Fibroblast of lung (primary cell): Measurements from ENCODE around the gene KCNJ6. TPM values are rescaled to one million over a fixed set of nuclear protein-coding genes. Genes with fewer than 3 reads are reported as not detected.
A peak's percentile ranks its signal among the peaks of the same experiment; 100 is the strongest.

Experiments used
- DNase-seq, 2 donors: peaks; one replicate each; pipeline versions ENCODE4 v3.0.0 to v3.0.0-alpha.2; 2010; ENCODE audit warnings: low read depth in 2 of 2
- H2AFZ ChIP-seq: 2 replicates; pipeline ENCODE4 v1.5.1; 2012; ENCODE audit warnings: low read length, control low read depth, inconsistent platforms
- H3K27ac ChIP-seq: 2 replicates; pipeline ENCODE4 v1.5.1; 2011; ENCODE audit warnings: low read length, control low read depth; ENCODE audit not compliant: insufficient read depth
- H3K27me3 ChIP-seq: 2 replicates; pipeline ENCODE4 v1.5.1; 2011; ENCODE audit warnings: mild to moderate bottlenecking, low read length; ENCODE audit not compliant: control insufficient read depth, insufficient read depth
- H3K36me3 ChIP-seq: 2 replicates; pipeline ENCODE4 v1.5.1; 2011; ENCODE audit warnings: low read length; ENCODE audit not compliant: control insufficient read depth, insufficient read depth
- H3K4me1 ChIP-seq: 2 replicates; pipeline ENCODE4 v1.5.1; 2011; ENCODE audit warnings: low read length; ENCODE audit not compliant: control insufficient read depth, insufficient read depth; ENCODE audit errors: extremely low read depth
- H3K4me2 ChIP-seq: 2 replicates; pipeline ENCODE4 v1.5.1; 2011; ENCODE audit warnings: low read length, control low read depth; ENCODE audit not compliant: insufficient read depth; ENCODE audit errors: extremely low read depth
- H3K4me3 ChIP-seq, 4 experiments: fragments of 200-600 bp in 1 of 4; sonication (generic) in 1 of 4; replicated peaks in 1 of 4; 2 replicates each; pipeline ENCODE4 v1.5.1; 2011 to 2016; ENCODE audit warnings: low read length in 4 of 4, low read depth in 3 of 4, mild to moderate bottlenecking in 3 of 4, control low read depth in 2 of 4, inconsistent platforms in 1 of 4, mixed read lengths in 1 of 4; ENCODE audit not compliant: insufficient read depth in 1 of 4; ENCODE audit errors: control extremely low read depth in 1 of 4
- H3K79me2 ChIP-seq: 2 replicates; pipeline ENCODE4 v1.5.1; 2012; ENCODE audit warnings: mild to moderate bottlenecking, low read length, inconsistent platforms; ENCODE audit not compliant: control insufficient read depth, insufficient read depth
- H3K9ac ChIP-seq: 2 replicates; pipeline ENCODE4 v1.5.1; 2011; ENCODE audit warnings: mild to moderate bottlenecking, low read length, control low read depth; ENCODE audit not compliant: insufficient read depth
- H3K9me3 ChIP-seq: 2 replicates; pipeline ENCODE4 v1.5.1; 2012; ENCODE audit warnings: low read depth, low read length; ENCODE audit not compliant: control insufficient read depth, insufficient read depth
- H4K20me1 ChIP-seq: 2 replicates; pipeline ENCODE4 v1.5.1; 2011; ENCODE audit warnings: low read length; ENCODE audit not compliant: control insufficient read depth, insufficient read depth; ENCODE audit errors: extremely low read depth
- EZH2 ChIP-seq: IDR thresholded peaks from 2 replicates; pipeline ENCODE4 v1.5.1; 2012; ENCODE audit warnings: low read length, control low read depth, mild to moderate bottlenecking; ENCODE audit errors: missing control alignments
- polyA plus RNA-seq, 2 donors: library from polyadenylated mRNA; depleted of rRNA in 1 of 2; stranded (reverse) in 1 of 2; unstranded in 1 of 2; fragments of >200 nt; gene quantifications; 2 replicates each; pipeline ENCODE4 v1.2.1, GENCODE V29; 2011 to 2012; ENCODE audit warnings: missing spikeins in 1 of 2
- total RNA-seq: library from RNA; depleted of rRNA; stranded (reverse); fragments of >200 nt; gene quantifications from 2 replicates; pipeline ENCODE4 v1.2.1, GENCODE V29; 2014
- TF ChIP-seq, protein P1 (sequence below), 2 donors: IDR thresholded peaks in 1 of 2; conservative IDR thresholded peaks in 1 of 2; 1 replicate in 1 of 2; 2 replicates in 1 of 2; pipeline ENCODE4 v1.5.1; 2011 to 2012; ENCODE audit warnings: low read length in 2 of 2, control low read depth in 1 of 2, inconsistent platforms in 1 of 2, low read depth in 1 of 2, mild to moderate bottlenecking in 1 of 2

The KCNJ6 gene
- total and polyA plus RNA-seq, 2 donors (not counting 1 experiment from before 2014, with no cell fraction given), result under 0.01 to 7.6 TPM

DNA sequence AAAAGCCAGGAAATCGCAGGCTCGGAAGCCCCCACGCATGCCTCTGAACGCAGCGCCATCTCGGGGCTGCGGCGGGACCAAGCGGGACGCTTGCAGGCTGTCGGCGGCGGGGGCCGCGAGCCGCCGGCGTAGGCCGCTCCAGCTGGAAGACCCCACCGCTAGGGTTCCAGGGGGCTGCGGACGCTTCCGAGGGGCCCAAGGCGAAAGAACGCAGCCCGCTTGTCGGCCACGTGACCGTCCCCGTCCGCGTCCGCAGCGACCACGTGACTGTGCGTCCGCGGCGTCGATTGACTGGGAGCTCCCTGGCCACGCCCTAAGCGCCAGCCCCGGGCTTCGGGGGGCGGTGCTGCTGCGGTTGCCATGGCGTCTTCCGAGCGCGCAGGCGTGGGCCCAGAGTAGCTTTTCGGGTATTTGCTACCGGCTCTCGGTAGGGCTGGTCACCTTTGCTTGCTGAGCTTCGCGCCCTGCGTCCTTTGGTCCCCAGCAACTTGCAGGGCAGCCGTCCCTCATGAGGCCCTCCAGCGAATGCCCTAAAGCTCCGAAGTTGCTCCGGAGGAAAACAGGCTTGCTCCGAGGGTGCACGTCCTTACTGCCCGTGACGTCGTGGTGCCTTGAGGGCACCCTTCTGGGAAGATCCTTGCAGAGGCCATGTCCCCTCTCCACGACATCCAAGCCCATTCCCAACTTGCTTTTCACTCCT lies 352.5 kb downstream of the KCNJ6 start:
- Histone ChIP-seq H3K36me3 (no peaks in the 10 kb centered on the region), H3K4me1 (peaks cover 8% of the 10 kb centered on the region), H3K27me3 (no peaks in the 10 kb centered on the region), H3K4me3 (peak overlapping the region; percentile 61 to 77 (median 68)), H4K20me1 (no peaks in the 10 kb centered on the region), H3K79me2 (no peaks in the 10 kb centered on the region), H2AFZ (peak overlapping the region; percentile 90), H3K4me2 (peak overlapping the region; percentile 99), H3K9ac (peak overlapping the region; percentile 93), H3K9me3 (no peaks in the 10 kb centered on the region), H3K27ac (peak overlapping the region; percentile 98)
- DNase-seq, result peak; percentile 93
- TF ChIP-seq, protein P1, sequence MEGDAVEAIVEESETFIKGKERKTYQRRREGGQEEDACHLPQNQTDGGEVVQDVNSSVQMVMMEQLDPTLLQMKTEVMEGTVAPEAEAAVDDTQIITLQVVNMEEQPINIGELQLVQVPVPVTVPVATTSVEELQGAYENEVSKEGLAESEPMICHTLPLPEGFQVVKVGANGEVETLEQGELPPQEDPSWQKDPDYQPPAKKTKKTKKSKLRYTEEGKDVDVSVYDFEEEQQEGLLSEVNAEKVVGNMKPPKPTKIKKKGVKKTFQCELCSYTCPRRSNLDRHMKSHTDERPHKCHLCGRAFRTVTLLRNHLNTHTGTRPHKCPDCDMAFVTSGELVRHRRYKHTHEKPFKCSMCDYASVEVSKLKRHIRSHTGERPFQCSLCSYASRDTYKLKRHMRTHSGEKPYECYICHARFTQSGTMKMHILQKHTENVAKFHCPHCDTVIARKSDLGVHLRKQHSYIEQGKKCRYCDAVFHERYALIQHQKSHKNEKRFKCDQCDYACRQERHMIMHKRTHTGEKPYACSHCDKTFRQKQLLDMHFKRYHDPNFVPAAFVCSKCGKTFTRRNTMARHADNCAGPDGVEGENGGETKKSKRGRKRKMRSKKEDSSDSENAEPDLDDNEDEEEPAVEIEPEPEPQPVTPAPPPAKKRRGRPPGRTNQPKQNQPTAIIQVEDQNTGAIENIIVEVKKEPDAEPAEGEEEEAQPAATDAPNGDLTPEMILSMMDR (conservative IDR thresholded peaks at IDR 0.05 in 1 of 2, IDR thresholded peaks at IDR 0.05 in 1 of 2; ENCODE audit: low read depth in 1 of 2, low read length in 2 of 2), result peak; percentile 35 to 45
- TF ChIP-seq EZH2, result no peak

DNA sequence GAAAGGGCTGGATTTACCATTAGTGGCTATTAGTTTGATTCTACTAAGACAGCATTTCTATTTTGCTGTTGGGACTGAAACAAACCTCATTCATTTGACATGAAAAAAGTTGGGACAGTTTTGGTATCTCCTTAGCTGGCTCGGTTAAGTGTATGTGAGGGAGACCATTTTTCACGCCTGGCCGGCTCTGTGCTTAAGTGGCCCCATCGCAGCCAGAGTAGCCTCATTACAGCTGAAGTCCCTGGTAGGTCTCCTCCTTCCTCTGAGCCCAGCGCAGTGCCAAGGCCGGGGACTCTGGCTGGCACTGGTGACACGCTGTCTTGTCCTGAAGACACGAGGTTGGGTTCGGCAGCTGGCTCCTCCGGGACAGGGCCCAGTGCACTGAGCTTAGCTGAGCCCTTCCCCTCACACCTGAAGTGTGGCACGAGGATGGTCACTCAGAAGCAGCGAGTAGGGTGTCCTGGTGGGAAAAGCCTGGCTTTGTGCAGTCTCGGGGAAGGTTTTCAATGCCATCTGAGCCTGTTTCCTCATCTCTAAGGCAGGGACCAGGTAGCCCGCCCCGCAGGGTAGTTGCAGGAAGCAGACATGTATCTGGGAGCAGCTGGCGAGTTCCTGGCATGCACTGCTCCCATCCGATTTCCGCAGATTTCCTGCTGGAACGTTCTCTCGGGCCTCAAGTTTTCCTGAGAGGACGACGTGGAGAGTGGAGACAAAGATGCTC lies 353.2 kb downstream of the KCNJ6 start:
- Histone ChIP-seq H3K4me3 (peak overlapping the region; percentile 61 to 71 (median 65)), H3K27ac (peak overlapping the region; percentile 98), H3K4me2 (peak overlapping the region; percentile 99), H3K27me3 (no peaks in the 10 kb centered on the region), H3K36me3 (no peaks in the 10 kb centered on the region), H3K9ac (peak overlapping the region; percentile 93), H3K9me3 (no peaks in the 10 kb centered on the region), H2AFZ (peak overlapping the region; percentile 85), H3K4me1 (peaks cover 8% of the 10 kb centered on the region), H4K20me1 (no peaks in the 10 kb centered on the region), H3K79me2 (no peaks in the 10 kb centered on the region)
- TF ChIP-seq, protein P1 (conservative IDR thresholded peaks at IDR 0.05 in 1 of 2, IDR thresholded peaks at IDR 0.05 in 1 of 2; ENCODE audit: low read depth in 1 of 2, low read length in 2 of 2), result no peak
- no peak for TF ChIP-seq EZH2
- no peak for DNase-seq

DNA sequence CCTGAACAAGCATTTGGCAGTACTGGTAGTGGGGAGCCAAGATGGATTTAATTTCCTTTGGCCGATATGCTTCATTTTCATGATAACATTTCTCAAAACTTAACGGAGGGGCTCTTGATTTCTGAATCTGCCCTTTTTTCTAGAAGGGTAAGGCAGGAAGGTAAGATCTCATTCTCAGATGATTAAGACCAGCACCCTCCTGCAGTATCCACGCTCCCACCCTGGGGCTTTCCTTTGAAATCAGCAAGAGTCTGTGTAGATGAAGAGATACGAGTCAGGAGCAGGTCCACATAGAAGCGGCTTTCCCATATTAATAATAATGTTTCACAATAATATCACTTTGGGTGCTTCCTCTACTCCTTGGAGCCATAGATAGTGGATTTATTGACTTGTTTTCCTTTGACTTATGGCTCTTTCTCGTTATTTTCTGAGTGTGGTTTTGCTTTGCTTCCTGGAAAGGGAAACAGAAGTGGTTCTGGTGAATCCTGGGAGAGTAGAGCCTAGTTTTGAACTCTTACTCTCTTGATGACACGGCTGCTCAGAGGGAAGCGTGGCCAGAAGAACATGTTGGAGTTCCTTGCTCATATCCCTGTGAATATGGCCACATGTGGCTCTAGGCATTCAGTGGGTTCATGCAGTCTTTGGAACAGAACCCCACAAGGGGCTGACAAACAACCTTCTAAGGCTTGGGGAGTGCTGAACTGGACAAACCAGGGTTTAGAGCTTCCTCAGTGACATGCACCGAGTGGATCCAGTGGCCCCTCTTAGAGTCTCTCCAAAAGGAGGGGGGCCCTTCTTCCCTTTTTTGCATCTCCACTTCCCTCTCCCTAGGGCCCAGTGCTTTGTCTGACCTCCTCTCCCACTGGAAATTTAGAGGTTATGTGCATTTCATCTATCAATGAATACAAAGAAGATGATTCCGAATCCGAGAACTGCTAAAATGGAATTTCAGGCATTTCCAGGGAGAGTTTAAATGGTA lies 354.0 kb downstream of the KCNJ6 start:
- Histone ChIP-seq H3K4me2 (no peak overlapping the region), H3K9me3 (no peaks in the 10 kb centered on the region), H3K27me3 (no peaks in the 10 kb centered on the region), H3K4me3 (no peak overlapping the region), H3K27ac (no peak overlapping the region), H4K20me1 (no peaks in the 10 kb centered on the region), H3K9ac (no peak overlapping the region), H3K36me3 (no peaks in the 10 kb centered on the region), H2AFZ (no peak overlapping the region), H3K79me2 (no peaks in the 10 kb centered on the region), H3K4me1 (peaks cover 8% of the 10 kb centered on the region)
- DNase-seq, result no peak
- TF ChIP-seq EZH2, result no peak
- TF ChIP-seq, protein P1 (conservative IDR thresholded peaks at IDR 0.05 in 1 of 2, IDR thresholded peaks at IDR 0.05 in 1 of 2; ENCODE audit: low read depth in 1 of 2, low read length in 2 of 2), result no peak
